H1 (cell line): ENCODE results near the gene CHRDL1. TPM values are rescaled to one million over a fixed set of nuclear protein-coding genes. Genes with fewer than 3 reads are reported as not detected.

Source experiments
- CTCF ChIA-PET: fragments of 300-600 bp; sonication (Branson Sonifier 250); formaldehyde crosslinking; loops from one replicate; lab custom pipeline; 2021; ENCODE audit not compliant: partially characterized antibody; lab: Charles Lee
- POLR2A ChIA-PET: fragments of 300-600 bp; sonication (Branson Sonifier 250); formaldehyde crosslinking; loops from one replicate; lab custom pipeline; 2021; ENCODE audit warnings: inconsistent platforms; ENCODE audit not compliant: partially characterized antibody; lab: Charles Lee
- DNase-seq, 2 experiments: peaks; one replicate each; pipeline versions ENCODE4 v3.0.0 to v3.0.0-alpha.2; 2010 to 2022; ENCODE audit warnings: low spot score in 2 of 2, low read depth in 1 of 2, mixed read lengths in 1 of 2
- FAIRE-seq: peaks from 2 replicates; lab custom pipeline; 2011; peaks lifted over from hg19 to GRCh38; lab: Jason Lieb, UNC
- H2AFZ ChIP-seq: 2 replicates; pipeline ENCODE4 v1.8.1; 2012; ENCODE audit warnings: low read length, inconsistent platforms
- H2AK5ac ChIP-seq: 2 replicates; pipeline ENCODE4 v1.6.1; 2013; ENCODE audit warnings: low read depth, low read length
- H2BK120ac ChIP-seq: replicated peaks from 2 replicates; pipeline ENCODE3; 2013; ENCODE audit warnings: low read depth, low read length, inconsistent platforms
- H2BK12ac ChIP-seq: 2 replicates; pipeline ENCODE4 v1.6.1; 2013; ENCODE audit warnings: low read depth, low read length
- H2BK15ac ChIP-seq: 2 replicates; pipeline ENCODE4 v1.6.1; 2013; ENCODE audit warnings: low read length
- H2BK20ac ChIP-seq: 2 replicates; pipeline ENCODE4 v1.6.1; 2013; ENCODE audit warnings: low read length
- H2BK5ac ChIP-seq: 2 replicates; pipeline ENCODE4 v1.6.1; 2013; ENCODE audit warnings: low read depth, low read length
- H3K14ac ChIP-seq: 2 replicates; pipeline ENCODE4 v1.6.1; 2013; ENCODE audit warnings: inconsistent platforms; ENCODE audit not compliant: insufficient read length
- H3K18ac ChIP-seq: 2 replicates; pipeline ENCODE4 v1.6.1; 2013; ENCODE audit warnings: low read length; ENCODE audit errors: extremely low read depth
- H3K23ac ChIP-seq: 2 replicates; pipeline ENCODE4 v1.6.1; 2013; ENCODE audit warnings: inconsistent platforms; ENCODE audit not compliant: insufficient read length
- H3K23me2 ChIP-seq: 2 replicates; pipeline ENCODE4 v1.6.1; 2013; ENCODE audit warnings: low read depth, low read length
- H3K27ac ChIP-seq: 2 replicates; pipeline ENCODE4 v1.6.1; 2011; ENCODE audit warnings: low read depth, low read length, inconsistent platforms
- H3K27me3 ChIP-seq, 4 experiments: replicated peaks in 1 of 4; 1 replicate in 1 of 4; 2 replicates in 3 of 4; pipeline versions ENCODE4 v1.6.1 to v1.8.1; 2011 to 2013; ENCODE audit warnings: low read length in 3 of 4, mild to moderate bottlenecking in 3 of 4, inconsistent platforms in 2 of 4, mixed read lengths in 2 of 4, moderate library complexity in 1 of 4; ENCODE audit not compliant: control insufficient read depth in 3 of 4, insufficient read depth in 3 of 4; ENCODE audit errors: extremely low read depth in 1 of 4
- H3K36me3 ChIP-seq, 4 experiments: 2 replicates each; pipeline versions ENCODE4 v1.6.1 to v1.8.1; 2011 to 2013; ENCODE audit warnings: mild to moderate bottlenecking in 4 of 4, low read length in 3 of 4, moderate library complexity in 2 of 4, control low read depth in 1 of 4, inconsistent platforms in 1 of 4; ENCODE audit not compliant: insufficient read depth in 4 of 4, control insufficient read depth in 2 of 4
- H3K4ac ChIP-seq: replicated peaks from 2 replicates; pipeline ENCODE3; 2013; ENCODE audit warnings: low read length, low read depth, mixed read lengths, inconsistent platforms; ENCODE audit not compliant: insufficient read length
- H3K4me1 ChIP-seq, 4 experiments: replicated peaks in 1 of 4; 1 replicate in 1 of 4; 2 replicates in 3 of 4; pipeline versions ENCODE4 v1.6.1 to v1.8.1; 2011 to 2013; ENCODE audit warnings: low read length in 3 of 4, inconsistent platforms in 2 of 4, mixed read lengths in 1 of 4; ENCODE audit not compliant: insufficient read depth in 4 of 4, control insufficient read depth in 3 of 4
- H3K4me2 ChIP-seq, 2 experiments: 2 replicates each; pipeline versions ENCODE4 v1.6.1 to v1.8.1; 2011 to 2013; ENCODE audit warnings: low read depth in 2 of 2, low read length in 2 of 2, control low read depth in 1 of 2, inconsistent platforms in 1 of 2, mild to moderate bottlenecking in 1 of 2; ENCODE audit not compliant: insufficient read depth in 1 of 2
- H3K4me3 ChIP-seq, 4 experiments: fragments of 200-600, 300-600 bp in 1 of 4; sonication (generic), shearing (Covaris generic), sonication (Bioruptor Twin) in 1 of 4; 2 replicates each; pipeline versions ENCODE4 v1.5.1 to v1.8.1; 2011 to 2016; ENCODE audit warnings: low read length in 4 of 4, low read depth in 3 of 4, control low read depth in 2 of 4, inconsistent platforms in 2 of 4, mild to moderate bottlenecking in 2 of 4, mixed read lengths in 1 of 4, moderate library complexity in 1 of 4; ENCODE audit not compliant: insufficient read depth in 2 of 4; ENCODE audit errors: extremely low read depth in 1 of 4
- H3K56ac ChIP-seq: replicated peaks from 2 replicates; pipeline ENCODE3; 2013; ENCODE audit warnings: low read depth, mild to moderate bottlenecking, mixed read lengths, low read length, inconsistent platforms; ENCODE audit not compliant: insufficient read length
- H3K79me1 ChIP-seq: 2 replicates; pipeline ENCODE4 v1.6.1; 2013; ENCODE audit warnings: low read depth, low read length, control low read depth
- H3K79me2 ChIP-seq, 2 experiments: 2 replicates each; pipeline versions ENCODE4 v1.6.1 to v1.8.1; 2012 to 2013; ENCODE audit warnings: low read length in 2 of 2, mild to moderate bottlenecking in 2 of 2, inconsistent platforms in 1 of 2; ENCODE audit not compliant: insufficient read depth in 2 of 2, control insufficient read depth in 1 of 2
- H3K9ac ChIP-seq, 4 experiments: replicated peaks in 1 of 4; 1 replicate in 1 of 4; 2 replicates in 3 of 4; pipeline versions ENCODE4 v1.6.1 to v1.8.1; 2011 to 2013; ENCODE audit warnings: low read depth in 3 of 4, low read length in 3 of 4, control low read depth in 2 of 4, mild to moderate bottlenecking in 2 of 4, moderate library complexity in 2 of 4, inconsistent platforms in 1 of 4; ENCODE audit errors: extremely low read depth in 1 of 4
- H3K9me3 ChIP-seq, 2 experiments: 2 replicates each; pipeline versions ENCODE4 v1.6.1 to v1.8.1; 2012 to 2013; ENCODE audit warnings: mild to moderate bottlenecking in 2 of 2, moderate library complexity in 2 of 2, control low read depth in 1 of 2, inconsistent platforms in 1 of 2, low read depth in 1 of 2, low read length in 1 of 2, mixed read lengths in 1 of 2; ENCODE audit not compliant: insufficient read depth in 2 of 2
- H4K20me1 ChIP-seq, 2 experiments: replicated peaks in 1 of 2; 2 replicates each; pipeline versions ENCODE3 to v1.8.1; 2011 to 2013; ENCODE audit warnings: inconsistent platforms in 2 of 2, low read length in 2 of 2, mild to moderate bottlenecking in 1 of 2; ENCODE audit not compliant: insufficient read depth in 2 of 2, control insufficient read depth in 1 of 2
- H4K5ac ChIP-seq: 2 replicates; pipeline ENCODE4 v1.6.1; 2013; ENCODE audit warnings: low read length, low read depth, mixed read lengths, inconsistent platforms; ENCODE audit not compliant: insufficient read length
- H4K8ac ChIP-seq: 2 replicates; pipeline ENCODE4 v1.8.0; 2013; ENCODE audit warnings: mild to moderate bottlenecking, moderate library complexity, low read length, inconsistent platforms; ENCODE audit not compliant: insufficient read depth; ENCODE audit errors: extremely low read depth
- H4K91ac ChIP-seq: replicated peaks from 2 replicates; pipeline ENCODE3; 2013; ENCODE audit warnings: low read length, mixed read lengths, inconsistent platforms; ENCODE audit not compliant: insufficient read length
- CBX8 ChIP-seq: fragments of 300-800, 300-1000 bp; sonication (generic); IDR thresholded peaks from 2 replicates; pipeline ENCODE4 v1.7.1; 2016; ENCODE audit warnings: low read depth, low read length, borderline replicate concordance
- CHD1 ChIP-seq: IDR thresholded peaks from 2 replicates; pipeline ENCODE4 v1.6.1; 2012; ENCODE audit warnings: low read depth, low read length, improper control_type of control experiment
- EP300 ChIP-seq, 2 experiments: IDR thresholded peaks; 1 replicate in 1 of 2; 2 replicates in 1 of 2; pipeline ENCODE4 v1.6.1; 2011 to 2012; ENCODE audit warnings: low read depth in 2 of 2, low read length in 2 of 2, mild to moderate bottlenecking in 2 of 2, borderline replicate concordance in 1 of 2, inconsistent platforms in 1 of 2, moderate library complexity in 1 of 2
- FOSL1 ChIP-seq: IDR thresholded peaks from 2 replicates; pipeline ENCODE4 v1.6.1; 2011; ENCODE audit warnings: mild to moderate bottlenecking, low read depth, low read length, moderate library complexity; ENCODE audit not compliant: insufficient read depth
- HDAC2 ChIP-seq, 2 experiments: fragments of 300-600 bp in 1 of 2; sonication (generic) in 1 of 2; IDR thresholded peaks; 2 replicates each; pipeline ENCODE4 v1.6.1; 2011 to 2012; ENCODE audit warnings: low read depth in 2 of 2, low read length in 2 of 2, mild to moderate bottlenecking in 2 of 2, moderate library complexity in 2 of 2, borderline replicate concordance in 1 of 2, inconsistent platforms in 1 of 2
- KDM1A ChIP-seq: fragments of 200-600, 300-600 bp; sonication (generic); IDR thresholded peaks from 2 replicates; pipeline ENCODE4 v1.7.1; 2016; ENCODE audit warnings: mild to moderate bottlenecking, low read length, borderline replicate concordance
- KDM5A ChIP-seq: fragments of 200-600 bp; IDR thresholded peaks from 2 replicates; pipeline ENCODE4 v1.7.1; 2012; ENCODE audit warnings: mild to moderate bottlenecking, low read length, inconsistent platforms, mixed read lengths
- MAFK ChIP-seq: IDR thresholded peaks from 2 replicates; pipeline ENCODE4 v1.6.1; 2012; ENCODE audit warnings: low read depth, mild to moderate bottlenecking, improper control_type of control experiment, low read length
- RBBP5 ChIP-seq: IDR thresholded peaks from 2 replicates; pipeline ENCODE4 v1.7.1; 2012; ENCODE audit warnings: low read depth, mild to moderate bottlenecking, inconsistent platforms, low read length, moderate library complexity, borderline replicate concordance
- SIN3A ChIP-seq, 2 experiments: IDR thresholded peaks in 1 of 2; conservative IDR thresholded peaks in 1 of 2; 2 replicates each; pipeline ENCODE4 v1.6.1; 2011 to 2012; ENCODE audit warnings: low read length in 2 of 2, improper control_type of control experiment in 1 of 2, low read depth in 1 of 2, mild to moderate bottlenecking in 1 of 2
- SP4 ChIP-seq: IDR thresholded peaks from 2 replicates; pipeline ENCODE4 v1.6.1; 2012; ENCODE audit warnings: low read length, inconsistent platforms
- SRF ChIP-seq: IDR thresholded peaks from 2 replicates; pipeline ENCODE4 v1.6.1; 2011; ENCODE audit warnings: mild to moderate bottlenecking, low read depth, low read length, moderate library complexity
- TBP ChIP-seq: IDR thresholded peaks from 2 replicates; pipeline ENCODE4 v1.6.1; 2011; ENCODE audit warnings: low read depth, low read length, improper control_type of control experiment
- WGBS, 2 experiments: shearing (Covaris generic) in 1 of 2; methylation state at CpG; one replicate each; pipeline versions ENCODE4 v1.1.6 to v1.1.7; 2013 to 2015; ENCODE audit warnings: low lambda C conversion rate in 2 of 2, mixed read lengths in 2 of 2, inconsistent platforms in 1 of 2, low coverage in 1 of 2, missing lambda C conversion rate in 1 of 2; ENCODE audit not compliant: insufficient replicate concordance in 2 of 2, insufficient coverage in 1 of 2, insufficient read length in 1 of 2; ENCODE audit errors: extremely low coverage in 1 of 2, missing lambda C conversion rate in 1 of 2; 5-methylcytosine and 5-hydroxymethylcytosine counted together
- polyA plus RNA-seq, 7 experiments: library from polyadenylated mRNA; depleted of rRNA in 3 of 7; stranded (reverse) in 5 of 7; unstranded in 2 of 7; fragments of >200 nt in 5 of 7; fragments of 200-250 nt in 2 of 7; gene quantifications; 1 replicate in 5 of 7; 2 replicates in 1 of 7; 4 replicates in 1 of 7; pipeline versions ENCODE4 v1.2.1 to v1.2.3, GENCODE V29; 2011 to 2013; ENCODE audit warnings: missing spikeins in 2 of 7, mixed read lengths in 2 of 7
- total RNA-seq: library from RNA; stranded (reverse); fragmentation: NEBNext Ultra II Directional; extraction: Animal tissue kit (Norgen Biotek cat#: 25700); gene quantifications from 2 replicates; pipeline ENCODE4 v1.2.1, GENCODE V29; 2021
- TF ChIP-seq, protein P1 (sequence below): IDR thresholded peaks from 2 replicates; pipeline ENCODE4 v1.6.1; 2012; ENCODE audit warnings: inconsistent platforms

The CHRDL1 gene
- total and polyA plus RNA-seq, 2 of the 8 experiments (the other 6 are each of a cell fraction or from before 2014, with no cell fraction given): 5.6 to 15.6 TPM

DNA sequence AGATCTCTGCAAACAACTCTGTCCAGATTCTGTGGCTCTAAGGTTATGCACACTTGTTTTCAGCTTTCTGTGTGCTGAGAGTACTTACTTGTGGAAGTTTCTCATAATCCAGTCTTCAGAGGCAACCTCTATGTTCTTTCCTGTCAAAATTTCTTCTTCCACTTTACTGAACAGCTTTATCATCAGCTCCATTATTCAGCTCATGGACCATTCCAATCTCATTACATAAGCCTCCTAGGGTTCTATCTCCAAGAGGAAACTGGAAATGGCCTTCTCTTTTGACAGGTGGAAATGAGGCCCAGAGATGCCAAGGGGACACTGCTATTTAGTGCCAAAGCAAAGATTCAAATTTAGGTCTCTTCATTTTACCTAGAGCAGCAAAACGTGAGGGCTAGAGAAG lies 61.3 kb downstream of the CHRDL1 start:
- WGBS, 2 experiments: 55% methylated on average over 1 of the region's 1 CpG; no CpG with 5 or more reads in 1 of the 2 experiments
- H3K56ac ChIP-seq: no peak overlapping the region
- H3K4me1 ChIP-seq: peaks cover 0 to 2% (median 0%) of the 10 kb centered on the region in 4 experiments; a peak in 1 of 7 replicates
- H3K9ac ChIP-seq: no peak overlapping the region
- H3K4ac ChIP-seq: no peak overlapping the region
- no peak overlapping the region for H3K27ac ChIP-seq
- ChIA-PET CTCF (interaction anchor here (0.7 kb wide), 1 partner anchor 41 kb away, joined by 4 read pairs; no protein-coding TSS in a partner anchor), POLR2A (no interaction called here)
- no peak overlapping the region for H2AFZ ChIP-seq
- no peak overlapping the region for H3K4me2 ChIP-seq
- H2BK15ac ChIP-seq: no peak overlapping the region
- H2BK5ac ChIP-seq: no peak overlapping the region
- no peaks in the 10 kb centered on the region for H3K9me3 ChIP-seq
- H2BK120ac ChIP-seq: no peak overlapping the region
- FAIRE-seq (no peak), DNase-seq (no peak)
- no peak overlapping the region for H2AK5ac ChIP-seq
- no peak overlapping the region for H3K4me3 ChIP-seq
- no peak overlapping the region for H3K23ac ChIP-seq
- no peaks in the 10 kb centered on the region for H4K20me1 ChIP-seq
- H3K18ac ChIP-seq: no peak overlapping the region
- no peak overlapping the region for H2BK20ac ChIP-seq
- TF ChIP-seq, protein P1, sequence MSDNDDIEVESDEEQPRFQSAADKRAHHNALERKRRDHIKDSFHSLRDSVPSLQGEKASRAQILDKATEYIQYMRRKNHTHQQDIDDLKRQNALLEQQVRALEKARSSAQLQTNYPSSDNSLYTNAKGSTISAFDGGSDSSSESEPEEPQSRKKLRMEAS: no peak
- no peak for TF ChIP-seq CHD1
- no peak for TF ChIP-seq TBP
- no peak for TF ChIP-seq SRF
- TF ChIP-seq SP4: no peak
- TF ChIP-seq HDAC2 (IDR thresholded peaks at IDR 0.05; ENCODE audit: borderline replicate concordance in 1 of 2, low read depth in 2 of 2, low read length in 2 of 2): no peak
- no peak for TF ChIP-seq MAFK
- TF ChIP-seq CBX8: no peak
- TF ChIP-seq EP300 (IDR thresholded peaks at IDR 0.05; ENCODE audit: borderline replicate concordance in 1 of 2, low read depth in 2 of 2, low read length in 2 of 2): no peak
- no peak for TF ChIP-seq FOSL1
- TF ChIP-seq RBBP5: no peak
- no peak for TF ChIP-seq KDM5A
- TF ChIP-seq SIN3A (conservative IDR thresholded peaks at IDR 0.05 in 1 of 2, IDR thresholded peaks at IDR 0.05 in 1 of 2; ENCODE audit: low read depth in 1 of 2, low read length in 2 of 2): no peak
- TF ChIP-seq KDM1A: no peak
- H3K27me3 ChIP-seq: no peaks in the 10 kb centered on the region
- no peak overlapping the region for H4K5ac ChIP-seq
- no peaks in the 10 kb centered on the region for H3K23me2 ChIP-seq
- H4K8ac ChIP-seq: no peak overlapping the region
- no peak overlapping the region for H3K14ac ChIP-seq
- H3K79me2 ChIP-seq: no peaks in the 10 kb centered on the region
- no peak overlapping the region for H4K91ac ChIP-seq
- H2BK12ac ChIP-seq: no peak overlapping the region
- H3K36me3 ChIP-seq: no peaks in the 10 kb centered on the region
- no peaks in the 10 kb centered on the region for H3K79me1 ChIP-seq
